AG04450 (cell line): ENCODE results near the gene KAT6B. TPM values are rescaled to one million over a fixed set of nuclear protein-coding genes. Genes with fewer than 3 reads are reported as not detected.

ENCODE experiments used
- CTCF ChIA-PET: fragments of 300-600, 350-600 bp; formaldehyde crosslinking; extraction: SDS; loops from one replicate; lab custom pipeline; 2022; ENCODE audit warnings: antibody characterized with exemption, inconsistent platforms; lab: Charles Lee
- POLR2A ChIA-PET: fragments of 350-600 bp; formaldehyde crosslinking; extraction: SDS; loops from one replicate; lab custom pipeline; 2021; ENCODE audit warnings: antibody characterized with exemption, inconsistent platforms; lab: Yijun Ruan, JAX
- DNase-seq: peaks from one replicate; pipeline ENCODE4 v3.0.0-alpha.2; 2011; ENCODE audit warnings: low read depth, low spot score
- H3K27ac ChIP-seq: one replicate; pipeline ENCODE4 v1.5.1; 2012; ENCODE audit warnings: low read depth, low read length, control low read depth
- H3K27me3 ChIP-seq: one replicate; pipeline ENCODE4 v1.6.0; 2012; ENCODE audit warnings: low read length; ENCODE audit not compliant: control insufficient read depth, insufficient read depth
- H3K4me3 ChIP-seq: 2 replicates; pipeline ENCODE4 v1.5.1; 2011; ENCODE audit warnings: mild to moderate bottlenecking, low read depth, low read length, control low read depth
- H3K9me3 ChIP-seq: 2 replicates; pipeline ENCODE4 v1.5.1; 2012; ENCODE audit warnings: low read length; ENCODE audit not compliant: control insufficient read depth, insufficient read depth
- CTCF ChIP-seq: IDR thresholded peaks from 2 replicates; pipeline ENCODE4 v1.5.1; 2011; ENCODE audit warnings: low read depth, low read length, control low read depth, inconsistent platforms
- polyA plus RNA-seq: library from polyadenylated mRNA; depleted of rRNA; stranded (reverse); fragments of >200 nt; gene quantifications from 2 replicates; pipeline ENCODE4 v1.2.3, GENCODE V29; 2011

Gene KAT6B
- polyA plus RNA-seq, 1 experiment, result 10.4 TPM

- no peak overlapping the region for H3K27ac ChIP-seq
- DNase-seq, result no peak
- POLR2A ChIA-PET, result no interaction called here
These were observed 123.7 kb downstream of the KAT6B start for GRCh38 chr10:74949843-74950765.

DNA sequence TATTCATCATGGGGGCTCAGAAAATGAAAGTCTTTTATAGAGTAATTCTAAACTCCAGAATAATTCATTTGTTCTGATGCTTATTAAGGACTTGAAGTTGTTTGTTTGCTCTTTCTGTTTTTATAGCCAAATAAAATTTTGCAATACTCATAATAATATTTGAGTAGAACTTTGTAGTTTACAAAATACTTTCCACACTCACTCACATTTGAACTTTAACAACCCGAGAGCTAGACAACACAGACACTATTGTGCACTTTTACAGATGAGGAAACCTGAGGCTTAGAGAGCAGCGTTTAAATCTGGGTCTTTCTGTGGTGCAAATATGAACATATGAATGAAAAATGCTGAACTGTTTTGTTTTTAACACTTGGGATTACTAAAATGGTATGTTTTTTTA lies 126.8 kb downstream of the KAT6B start:
- no peak for TF ChIP-seq CTCF
- Histone ChIP-seq H3K4me3 (no peak overlapping the region), H3K27ac (no peak overlapping the region), H3K9me3 (no peaks in the 10 kb centered on the region), H3K27me3 (no peaks in the 10 kb centered on the region)
- DNase-seq, result no peak
- ChIA-PET POLR2A (no interaction called here), CTCF (no interaction called here)

More at GRCh38 chr10:74949843-74950765, 123.7 kb downstream of the KAT6B start:
- CTCF ChIA-PET, result no interaction called here
- H3K9me3 ChIP-seq, result no peaks in the 10 kb centered on the region
- TF ChIP-seq CTCF, result no peak
- H3K4me3 ChIP-seq, result no peak overlapping the region
- H3K27me3 ChIP-seq, result no peaks in the 10 kb centered on the region

GRCh38 chr10:74955796-74956195 lies 129.4 kb downstream of the KAT6B start:
- CTCF ChIA-PET, result no interaction called here
- no peak for TF ChIP-seq CTCF

DNA sequence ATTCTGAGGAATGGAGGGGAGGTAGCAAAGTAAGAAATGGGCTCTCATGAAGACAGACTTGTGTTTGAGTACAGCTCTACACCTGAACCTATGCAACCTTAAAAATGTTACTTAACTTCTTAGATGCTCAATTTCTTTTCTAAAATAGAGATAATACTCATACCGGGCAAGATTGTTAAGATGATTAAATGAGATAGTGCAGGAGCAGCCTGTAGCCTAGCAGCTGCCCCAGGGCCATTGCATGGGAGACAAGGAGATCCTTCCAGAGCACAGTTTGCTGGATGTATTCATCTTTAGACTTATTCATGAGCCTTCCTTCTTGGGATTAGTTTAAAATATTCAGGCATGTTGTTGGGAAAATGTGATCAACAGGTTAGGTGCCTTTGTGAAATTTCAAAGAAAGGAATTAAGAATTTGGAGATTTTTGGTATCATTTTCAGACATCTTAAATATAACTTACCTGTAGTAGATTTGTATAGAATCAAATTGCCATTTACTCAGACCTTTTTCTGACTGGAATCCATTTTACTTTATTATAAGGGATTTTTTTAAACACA lies 130.2 kb downstream of the KAT6B start:
- POLR2A ChIA-PET, result no interaction called here
- Histone ChIP-seq H3K27ac (no peak overlapping the region), H3K4me3 (no peak overlapping the region), H3K9me3 (no peaks in the 10 kb centered on the region), H3K27me3 (no peaks in the 10 kb centered on the region)
- TF ChIP-seq CTCF, result no peak
- CTCF ChIA-PET, result no interaction called here
- no peak for DNase-seq

More at GRCh38 chr10:74955796-74956195, 129.4 kb downstream of the KAT6B start:
- POLR2A ChIA-PET, result no interaction called here
- H3K9me3 ChIP-seq, result no peaks in the 10 kb centered on the region
- H3K4me3 ChIP-seq, result no peak overlapping the region
- DNase-seq, result no peak
- H3K27me3 ChIP-seq, result no peaks in the 10 kb centered on the region
- no peak overlapping the region for H3K27ac ChIP-seq
